ENCODE data around the gene UCP2. TPM values are rescaled to one million over a fixed set of nuclear protein-coding genes. Genes with fewer than 3 reads are reported as not detected.
A peak's percentile ranks its signal among the peaks of the same experiment; 100 is the strongest.

Gene UCP2
- 0.26 and 1.0 TPM in 2 replicates for total RNA-seq

GRCh38 chr11:73982595-73982989 is at the start of gene UCP2:
TSS of gene UCP2 (minus strand) at chr11:73982843. CDS start at chr11:73978378, 4,465 bp downstream.
- peak within 1 kb of the TSS; percentile 67 for H3K4me3 ChIP-seq (ENCODE audit: low read depth, low read length)
- FAIRE-seq, result no peak
- DNase-seq (ENCODE audit: low read depth), result no peak
- H3K36me3 ChIP-seq (ENCODE audit: control insufficient read depth, insufficient read depth, low read length), result peaks cover 5% of the 10 kb centered on the region
- no peaks in the 10 kb centered on the region for H3K27me3 ChIP-seq (ENCODE audit: control insufficient read depth, insufficient read depth, low read length)
- TF ChIP-seq CTCF (IDR thresholded peaks at IDR 0.05; ENCODE audit: insufficient read depth, low read length, severe bottlenecking), result no peak

GRCh38 chr11:74030723-74031676 is 48.4 kb upstream of the UCP2 start:
- FAIRE-seq (no peak), DNase-seq (ENCODE audit: low read depth) (no peak)
- no peak overlapping the region for H3K4me3 ChIP-seq (ENCODE audit: low read depth, low read length)
- no peak for TF ChIP-seq CTCF (IDR thresholded peaks at IDR 0.05; ENCODE audit: insufficient read depth, low read length, severe bottlenecking)
- no peaks in the 10 kb centered on the region for H3K27me3 ChIP-seq (ENCODE audit: control insufficient read depth, insufficient read depth, low read length)
- H3K36me3 ChIP-seq (ENCODE audit: control insufficient read depth, insufficient read depth, low read length), result peaks cover 6% of the 10 kb centered on the region

- no peak for TF ChIP-seq CTCF (IDR thresholded peaks at IDR 0.05; ENCODE audit: insufficient read depth, low read length, severe bottlenecking)
- DNase-seq (ENCODE audit: low read depth), result peak; percentile 83
- Histone ChIP-seq H3K36me3 (ENCODE audit: control insufficient read depth, insufficient read depth, low read length) (no peaks in the 10 kb centered on the region), H3K27me3 (ENCODE audit: control insufficient read depth, insufficient read depth, low read length) (no peaks in the 10 kb centered on the region), H3K4me3 (ENCODE audit: low read depth, low read length) (no peak overlapping the region)
- no peak for FAIRE-seq
Observed at GRCh38 chr11:74025467-74026166, 43.0 kb upstream of the UCP2 start.

GRCh38 chr11:74024261-74025029 is 41.8 kb upstream of the UCP2 start:
- DNase-seq (ENCODE audit: low read depth), result peak; percentile 66
- no peak for TF ChIP-seq CTCF (IDR thresholded peaks at IDR 0.05; ENCODE audit: insufficient read depth, low read length, severe bottlenecking)
- no peak for FAIRE-seq
- no peaks in the 10 kb centered on the region for H3K27me3 ChIP-seq (ENCODE audit: control insufficient read depth, insufficient read depth, low read length)
- H3K36me3 ChIP-seq (ENCODE audit: control insufficient read depth, insufficient read depth, low read length), result no peaks in the 10 kb centered on the region
- no peak overlapping the region for H3K4me3 ChIP-seq (ENCODE audit: low read depth, low read length)

GRCh38 chr11:74023276-74023675 is 40.6 kb upstream of the UCP2 start:
- DNase-seq (ENCODE audit: low read depth) (no peak), FAIRE-seq (no peak)
- H3K36me3 ChIP-seq (ENCODE audit: control insufficient read depth, insufficient read depth, low read length), result no peaks in the 10 kb centered on the region
- H3K27me3 ChIP-seq (ENCODE audit: control insufficient read depth, insufficient read depth, low read length), result no peaks in the 10 kb centered on the region
- no peak overlapping the region for H3K4me3 ChIP-seq (ENCODE audit: low read depth, low read length)
- TF ChIP-seq CTCF (IDR thresholded peaks at IDR 0.05; ENCODE audit: insufficient read depth, low read length, severe bottlenecking), result no peak
